ENCODE measurements around the gene USHBP1.

- no peak for TF ChIP-seq POLR2A (IDR thresholded peaks at IDR 0.05)
- TF ChIP-seq CTCF (IDR thresholded peaks at IDR 0.05): no peak
These were observed 29.1 kb upstream of the USHBP1 start for GRCh38 chr19:17293605-17294004.

All from testis (tissue), 2 donors.